MM.1S (cell line): ENCODE data around the gene CNOT10.
"Not testable (repeated sequence)": the region's sequence is repeated elsewhere in the genome, so short reads cannot be mapped to it uniquely, and the experiment has no call there.

ENCODE experiments used
- DNase-seq: peaks from one replicate; pipeline ENCODE4 v3.0.0-alpha.2; 2015
- H2AFZ ChIP-seq: fragments of 300-600 bp; sonication (generic); 2 replicates; pipeline ENCODE4 v1.6.0; 2016; ENCODE audit warnings: antibody characterized with exemption, low read length
- H3F3A ChIP-seq: fragments of 300-600 bp; sonication (generic); 2 replicates; pipeline ENCODE4 v1.6.1; 2016; ENCODE audit warnings: mild to moderate bottlenecking, antibody characterized with exemption, low read length, moderate library complexity, mixed read lengths; ENCODE audit not compliant: insufficient read depth
- H3K27ac ChIP-seq: fragments of 300-600 bp; sonication (generic); 2 replicates; pipeline ENCODE4 v1.5.1; 2016; ENCODE audit warnings: mild to moderate bottlenecking, low read length
- H3K27me3 ChIP-seq: fragments of 300-600 bp; sonication (generic); replicated peaks from 2 replicates; pipeline ENCODE4 v1.6.0; 2016; ENCODE audit warnings: low read length; ENCODE audit not compliant: insufficient read depth
- H3K36me3 ChIP-seq: fragments of 300-600 bp; sonication (generic); replicated peaks from 2 replicates; pipeline ENCODE4 v1.6.1; 2016; ENCODE audit warnings: mild to moderate bottlenecking, low read length, mixed read lengths; ENCODE audit not compliant: insufficient read depth
- H3K4me1 ChIP-seq: fragments of 300-600 bp; sonication (generic); 2 replicates; pipeline ENCODE4 v1.6.1; 2016; ENCODE audit warnings: low read length, mixed read lengths
- H3K4me2 ChIP-seq: fragments of 300-600 bp; sonication (generic); 2 replicates; pipeline ENCODE4 v1.6.0; 2016; ENCODE audit warnings: low read depth, low read length
- H3K4me3 ChIP-seq: fragments of 300-600 bp; sonication (generic); 2 replicates; pipeline ENCODE4 v1.5.1; 2016; ENCODE audit warnings: low read length, mixed read lengths
- H3K79me2 ChIP-seq: fragments of 300-600 bp; sonication (generic); 2 replicates; pipeline ENCODE4 v1.6.1; 2016; ENCODE audit warnings: mixed run types, low read length, mixed read lengths
- H3K9ac ChIP-seq: fragments of 300-600 bp; sonication (generic); 2 replicates; pipeline ENCODE4 v1.6.1; 2016; ENCODE audit warnings: low read length, mixed read lengths
- H3K9me2 ChIP-seq: fragments of 300-600 bp; sonication (generic); replicated peaks from 2 replicates; pipeline ENCODE4 v1.6.1; 2016; ENCODE audit warnings: mild to moderate bottlenecking, low read length, mixed read lengths; ENCODE audit not compliant: insufficient read depth
- H3K9me3 ChIP-seq: fragments of 300-600 bp; sonication (generic); replicated peaks from 2 replicates; pipeline ENCODE4 v1.6.1; 2016; ENCODE audit warnings: mild to moderate bottlenecking, low read length, mixed read lengths; ENCODE audit not compliant: insufficient read depth
- H4K20me1 ChIP-seq: fragments of 300-600 bp; sonication (generic); 2 replicates; pipeline ENCODE4 v1.6.1; 2016; ENCODE audit warnings: mild to moderate bottlenecking, low read length, moderate library complexity, mixed read lengths; ENCODE audit not compliant: insufficient read depth
- CTCF ChIP-seq: fragments of 300-600 bp; sonication (generic); IDR thresholded peaks from 2 replicates; pipeline ENCODE4 v1.5.1; 2016; ENCODE audit warnings: antibody characterized with exemption, low read length, mixed read lengths
- EZH2 ChIP-seq: fragments of 300-600 bp; sonication (generic); optimal IDR thresholded peaks from 2 replicates; pipeline ENCODE3; 2017; ENCODE audit warnings: low read depth, mild to moderate bottlenecking, antibody characterized with exemption, low read length, mixed read lengths
- EZH2phosphoT487 ChIP-seq: fragments of 300-600 bp; sonication (generic); IDR thresholded peaks from 2 replicates; pipeline ENCODE4 v1.6.1; 2018; ENCODE audit warnings: antibody characterized with exemption, low read length

CNOT10 gene

GRCh38 chr3:32643816-32644215 lies 41.2 kb upstream of the CNOT10 start:
- TF ChIP-seq CTCF (no peak), EZH2phosphoT487 (no peak), EZH2 (no peak)
- Histone ChIP-seq H3K4me3 (no peak overlapping the region), H4K20me1 (no peaks in the 10 kb centered on the region), H3K36me3 (no peaks in the 10 kb centered on the region), H3K9ac (no peak overlapping the region), H3K79me2 (no peaks in the 10 kb centered on the region), H2AFZ (no peak overlapping the region), H3K4me2 (no peak overlapping the region), H3F3A (no peaks in the 10 kb centered on the region), H3K4me1 (no peaks in the 10 kb centered on the region), H3K27me3 (no peaks in the 10 kb centered on the region), H3K27ac (no peak overlapping the region), H3K9me2 (no peaks in the 10 kb centered on the region), H3K9me3 (no peaks in the 10 kb centered on the region)
- DNase-seq, result no peak

GRCh38 chr3:32644380-32644779 lies 40.6 kb upstream of the CNOT10 start:
- Histone ChIP-seq H3K9me2 (no peaks in the 10 kb centered on the region), H3K27ac (no peak overlapping the region), H3K4me3 (no peak overlapping the region), H3K79me2 (no peaks in the 10 kb centered on the region), H4K20me1 (no peaks in the 10 kb centered on the region), H3K36me3 (no peaks in the 10 kb centered on the region), H3K9ac (no peak overlapping the region), H2AFZ (no peak overlapping the region), H3K9me3 (no peaks in the 10 kb centered on the region), H3K4me1 (no peaks in the 10 kb centered on the region), H3K4me2 (no peak overlapping the region), H3F3A (no peaks in the 10 kb centered on the region), H3K27me3 (no peaks in the 10 kb centered on the region)
- TF ChIP-seq CTCF (no peak), EZH2 (no peak), EZH2phosphoT487 (no peak)
- DNase-seq, result no peak

- DNase-seq, result no peak
- Histone ChIP-seq H3K4me1 (no peaks in the 10 kb centered on the region), H3K9me3 (no peaks in the 10 kb centered on the region), H3K4me2 (no peak overlapping the region), H3K9ac (no peak overlapping the region), H4K20me1 (no peaks in the 10 kb centered on the region), H3K4me3 (no peak overlapping the region), H3K27me3 (no peaks in the 10 kb centered on the region), H3F3A (no peaks in the 10 kb centered on the region), H2AFZ (no peak overlapping the region), H3K36me3 (no peaks in the 10 kb centered on the region), H3K9me2 (no peaks in the 10 kb centered on the region), H3K27ac (no peak overlapping the region), H3K79me2 (no peaks in the 10 kb centered on the region)
- TF ChIP-seq EZH2 (no peak), CTCF (no peak), EZH2phosphoT487 (no peak)
Measured at GRCh38 chr3:32646761-32647160, 38.2 kb upstream of the CNOT10 start.

GRCh38 chr3:32652337-32653100 lies 32.5 kb upstream of the CNOT10 start:
- H3K9me2 ChIP-seq, DNase-seq, H3K36me3 ChIP-seq, H3K9ac ChIP-seq, H3K27me3 ChIP-seq, H3K4me1 ChIP-seq, H3K4me2 ChIP-seq, H2AFZ ChIP-seq, H3K79me2 ChIP-seq, H3K4me3 ChIP-seq, H4K20me1 ChIP-seq, H3K9me3 ChIP-seq, H3K27ac ChIP-seq, H3F3A ChIP-seq: not testable (repeated sequence)
